Mesothelial cell of epicardium (in vitro differentiated cells): ENCODE data around the gene ATG4D. TPM values are rescaled to one million over a fixed set of nuclear protein-coding genes. Genes with fewer than 3 reads are reported as not detected.

Experiments
- DNase-seq, 2 experiments: peaks; one replicate each; pipeline ENCODE4 v3.0.0; 2021; ENCODE audit warnings: low spot score in 2 of 2; ENCODE audit not compliant: unreplicated experiment in 2 of 2
- H3K27ac Mint-ChIP-seq: 2 replicates; pipeline ENCODE4 v1.8.0; 2021; ENCODE audit warnings: mixed read lengths
- H3K27me3 Mint-ChIP-seq: 2 replicates; pipeline ENCODE4 v1.8.0; 2021; ENCODE audit warnings: low read depth, mixed read lengths
- H3K36me3 Mint-ChIP-seq: 2 replicates; pipeline ENCODE4 v1.8.0; 2021; ENCODE audit warnings: mixed read lengths
- H3K4me1 Mint-ChIP-seq: 2 replicates; pipeline ENCODE4 v1.8.0; 2021; ENCODE audit warnings: mixed read lengths
- H3K4me3 Mint-ChIP-seq: 2 replicates; pipeline ENCODE4 v1.8.0; 2021; ENCODE audit warnings: mild to moderate bottlenecking, moderate library complexity, mixed read lengths
- H3K9me3 Mint-ChIP-seq: 2 replicates; pipeline ENCODE4 v1.8.0; 2021; ENCODE audit warnings: mixed read lengths
- microRNA-seq: library from miRNA; unstranded; fragments of <30 nt; microRNA quantifications from one replicate; pipeline ENCODE4 v1.2.0, GENCODE V29; 2021; ENCODE audit warnings: inconsistent platforms, mixed read lengths
- total RNA-seq: library from RNA; stranded (reverse); gene quantifications from 3 replicates; pipeline ENCODE4 v1.2.1, GENCODE V29; 2021
- TF ChIP-seq, protein P1 (sequence below): fragments of 200-600 bp; sonication (generic); IDR thresholded peaks from one replicate; pipeline ENCODE4 v1.5.0; 2021; ENCODE audit warnings: antibody characterized with exemption; ENCODE audit not compliant: unreplicated experiment

Gene ATG4D
- total RNA-seq, 1 donor from 2014 or later = 37.3 TPM

DNA sequence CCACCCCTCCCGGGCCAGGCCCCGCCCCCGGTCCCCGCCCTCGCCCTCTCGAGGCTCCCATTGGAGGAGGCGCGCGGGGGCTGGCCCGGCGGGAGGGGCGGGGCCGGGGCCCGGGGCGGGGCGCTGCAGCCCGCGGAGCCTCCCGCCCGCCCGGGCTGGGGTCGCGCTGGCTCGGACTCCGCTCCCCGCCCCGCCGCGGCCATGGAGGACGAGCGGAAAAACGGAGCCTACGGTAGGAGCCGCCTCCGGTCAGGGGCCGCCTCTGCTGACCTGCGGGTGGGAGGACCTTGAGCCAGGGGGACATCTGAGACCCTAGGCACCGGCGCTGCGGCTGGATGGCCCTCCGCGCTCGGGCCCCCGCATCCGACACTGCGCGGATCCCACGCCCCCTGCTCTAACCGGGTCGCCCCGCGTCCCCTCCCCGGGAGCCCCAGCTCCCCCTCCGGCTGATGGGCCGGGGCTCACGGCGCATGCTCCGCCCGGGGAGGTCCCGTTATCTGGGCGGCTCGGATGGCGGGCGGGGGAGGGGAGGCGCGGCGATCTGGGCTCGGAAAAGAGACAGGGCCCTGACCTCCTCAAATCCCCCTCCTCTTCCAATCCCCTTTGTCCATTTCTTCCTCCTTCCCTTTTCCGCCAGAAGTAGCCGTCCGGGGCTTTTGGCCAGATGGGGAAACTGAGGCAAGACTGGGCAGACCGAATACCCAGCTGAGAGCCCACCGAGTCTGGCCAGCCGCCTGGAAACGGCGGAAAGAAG, 58.8 kb downstream of the ATG4D start:
- Mint-ChIP-seq H3K4me1 (peaks cover 19% of the 10 kb centered on the region), H3K27me3 (peaks cover 1% of the 10 kb centered on the region), H3K27ac (peak overlapping the region; percentile 92), H3K36me3 (no peaks in the 10 kb centered on the region), H3K9me3 (no peaks in the 10 kb centered on the region), H3K4me3 (peak overlapping the region; percentile 79)
- TF ChIP-seq, protein P1, sequence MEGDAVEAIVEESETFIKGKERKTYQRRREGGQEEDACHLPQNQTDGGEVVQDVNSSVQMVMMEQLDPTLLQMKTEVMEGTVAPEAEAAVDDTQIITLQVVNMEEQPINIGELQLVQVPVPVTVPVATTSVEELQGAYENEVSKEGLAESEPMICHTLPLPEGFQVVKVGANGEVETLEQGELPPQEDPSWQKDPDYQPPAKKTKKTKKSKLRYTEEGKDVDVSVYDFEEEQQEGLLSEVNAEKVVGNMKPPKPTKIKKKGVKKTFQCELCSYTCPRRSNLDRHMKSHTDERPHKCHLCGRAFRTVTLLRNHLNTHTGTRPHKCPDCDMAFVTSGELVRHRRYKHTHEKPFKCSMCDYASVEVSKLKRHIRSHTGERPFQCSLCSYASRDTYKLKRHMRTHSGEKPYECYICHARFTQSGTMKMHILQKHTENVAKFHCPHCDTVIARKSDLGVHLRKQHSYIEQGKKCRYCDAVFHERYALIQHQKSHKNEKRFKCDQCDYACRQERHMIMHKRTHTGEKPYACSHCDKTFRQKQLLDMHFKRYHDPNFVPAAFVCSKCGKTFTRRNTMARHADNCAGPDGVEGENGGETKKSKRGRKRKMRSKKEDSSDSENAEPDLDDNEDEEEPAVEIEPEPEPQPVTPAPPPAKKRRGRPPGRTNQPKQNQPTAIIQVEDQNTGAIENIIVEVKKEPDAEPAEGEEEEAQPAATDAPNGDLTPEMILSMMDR = no peak
- peak; percentile 78 to 83 for DNase-seq

Small RNA genes lying within 50 kb of the gene (microRNA-seq; reads per million reads assigned to microRNA genes)
- not detected for gene MIR1238

Other genes starting within 250 kb of the ATG4D start
- 12.8 to 14.9 TPM (median 13.5 TPM) in 3 replicates for gene ZGLP1, start 234.1 kb upstream of the ATG4D start, total RNA-seq
- gene FDX2, start 227.9 kb upstream of the ATG4D start, total RNA-seq = 17.9 to 20.9 TPM (median 18.6 TPM) in 3 replicates
- 51.1 to 55.7 TPM (median 52.4 TPM) in 3 replicates for gene RAVER1, start 210.4 kb upstream of the ATG4D start, total RNA-seq
- 2.0 to 2.7 TPM (median 2.3 TPM) in 3 replicates for gene ICAM3, start 204.3 kb upstream of the ATG4D start, total RNA-seq
- 142 to 148 TPM (median 146 TPM) in 3 replicates for gene TYK2, start 163.3 kb upstream of the ATG4D start, total RNA-seq
- gene CDC37, start 140.4 kb upstream of the ATG4D start, total RNA-seq = 153 to 160 TPM (median 159 TPM) in 3 replicates
- gene PDE4A, start 123.4 kb upstream of the ATG4D start, total RNA-seq = 2.9 to 3.1 TPM (median 3.0 TPM) in 3 replicates
- gene KEAP1, start 40.5 kb upstream of the ATG4D start, total RNA-seq = 61.2 to 71.0 TPM (median 69.5 TPM) in 3 replicates
- gene S1PR5, start 26.5 kb upstream of the ATG4D start, total RNA-seq = 2.2 to 2.4 TPM (median 2.4 TPM) in 3 replicates
- 27.4 to 31.2 TPM (median 30.6 TPM) in 3 replicates for gene KRI1, start 22.1 kb downstream of the ATG4D start, total RNA-seq
- 2.6 to 3.1 TPM (median 2.7 TPM) in 3 replicates for gene CDKN2D, start 25.1 kb downstream of the ATG4D start, total RNA-seq
- 25.9 to 32.5 TPM (median 32.1 TPM) in 3 replicates for gene AP1M2, start 43.4 kb downstream of the ATG4D start, total RNA-seq
- 340 to 349 TPM (median 342 TPM) in 3 replicates for gene SLC44A2, start 81.6 kb downstream of the ATG4D start, total RNA-seq
- gene ILF3, start 110.4 kb downstream of the ATG4D start, total RNA-seq = 606 to 617 TPM (median 613 TPM) in 3 replicates
- gene QTRT1, start 157.5 kb downstream of the ATG4D start, total RNA-seq = 57.9 to 66.6 TPM (median 62.5 TPM) in 3 replicates
- gene DNM2, start 174.2 kb downstream of the ATG4D start, total RNA-seq = 126 to 128 TPM (median 128 TPM) in 3 replicates